PFSK-1 (cell line): Measurements from ENCODE around the gene CPT1B. TPM values are rescaled to one million over a fixed set of nuclear protein-coding genes. Genes with fewer than 3 reads are reported as not detected.

ENCODE experiments used
- FOXP2 ChIP-seq: optimal IDR thresholded peaks from 2 replicates; pipeline ENCODE3; 2011; ENCODE audit warnings: borderline replicate concordance, control low read depth, inconsistent platforms; ENCODE audit not compliant: insufficient read depth; ENCODE audit errors: extremely low read length, extremely low read depth
- POLR2AphosphoS5 ChIP-seq: IDR thresholded peaks from 2 replicates; pipeline ENCODE4 v1.6.1; 2012; ENCODE audit warnings: low read depth, mild to moderate bottlenecking, control low read depth, low read length, moderate library complexity
- SIN3A ChIP-seq: IDR thresholded peaks from 2 replicates; pipeline ENCODE4 v1.6.1; 2012; ENCODE audit warnings: mild to moderate bottlenecking, low read length, moderate library complexity, borderline replicate concordance; ENCODE audit not compliant: insufficient read depth
- TAF1 ChIP-seq: IDR thresholded peaks from 2 replicates; pipeline ENCODE4 v1.6.1; 2012; ENCODE audit warnings: low read length, control low read depth, borderline replicate concordance; ENCODE audit not compliant: insufficient read depth
- polyA plus RNA-seq: library from polyadenylated mRNA; unstranded; fragments of >200 nt; gene quantifications from one replicate; pipeline ENCODE4 v1.2.1, GENCODE V29; 2012; ENCODE audit warnings: low read depth, missing spikeins; ENCODE audit not compliant: insufficient read length
- TF ChIP-seq, protein P1 (sequence below), 2 experiments: IDR thresholded peaks; 2 replicates each; pipeline versions ENCODE4 v1.6.1 to v1.8.0; 2011 to 2012; ENCODE audit warnings: low read depth in 2 of 2, low read length in 2 of 2, control low read depth in 1 of 2, inconsistent platforms in 1 of 2, mild to moderate bottlenecking in 1 of 2, moderate library complexity in 1 of 2; ENCODE audit not compliant: insufficient read depth in 1 of 2

The CPT1B gene
- 41.7 TPM for polyA plus RNA-seq

GRCh38 chr22:50577987-50578775, at the start of gene CPT1B:
TSS of gene CPT1B (minus strand) at chr22:50578427. CDS start at chr22:50577915, 512 bp downstream.
- TF ChIP-seq FOXP2: no peak
- TF ChIP-seq POLR2AphosphoS5: no peak
- TF ChIP-seq, protein P1, sequence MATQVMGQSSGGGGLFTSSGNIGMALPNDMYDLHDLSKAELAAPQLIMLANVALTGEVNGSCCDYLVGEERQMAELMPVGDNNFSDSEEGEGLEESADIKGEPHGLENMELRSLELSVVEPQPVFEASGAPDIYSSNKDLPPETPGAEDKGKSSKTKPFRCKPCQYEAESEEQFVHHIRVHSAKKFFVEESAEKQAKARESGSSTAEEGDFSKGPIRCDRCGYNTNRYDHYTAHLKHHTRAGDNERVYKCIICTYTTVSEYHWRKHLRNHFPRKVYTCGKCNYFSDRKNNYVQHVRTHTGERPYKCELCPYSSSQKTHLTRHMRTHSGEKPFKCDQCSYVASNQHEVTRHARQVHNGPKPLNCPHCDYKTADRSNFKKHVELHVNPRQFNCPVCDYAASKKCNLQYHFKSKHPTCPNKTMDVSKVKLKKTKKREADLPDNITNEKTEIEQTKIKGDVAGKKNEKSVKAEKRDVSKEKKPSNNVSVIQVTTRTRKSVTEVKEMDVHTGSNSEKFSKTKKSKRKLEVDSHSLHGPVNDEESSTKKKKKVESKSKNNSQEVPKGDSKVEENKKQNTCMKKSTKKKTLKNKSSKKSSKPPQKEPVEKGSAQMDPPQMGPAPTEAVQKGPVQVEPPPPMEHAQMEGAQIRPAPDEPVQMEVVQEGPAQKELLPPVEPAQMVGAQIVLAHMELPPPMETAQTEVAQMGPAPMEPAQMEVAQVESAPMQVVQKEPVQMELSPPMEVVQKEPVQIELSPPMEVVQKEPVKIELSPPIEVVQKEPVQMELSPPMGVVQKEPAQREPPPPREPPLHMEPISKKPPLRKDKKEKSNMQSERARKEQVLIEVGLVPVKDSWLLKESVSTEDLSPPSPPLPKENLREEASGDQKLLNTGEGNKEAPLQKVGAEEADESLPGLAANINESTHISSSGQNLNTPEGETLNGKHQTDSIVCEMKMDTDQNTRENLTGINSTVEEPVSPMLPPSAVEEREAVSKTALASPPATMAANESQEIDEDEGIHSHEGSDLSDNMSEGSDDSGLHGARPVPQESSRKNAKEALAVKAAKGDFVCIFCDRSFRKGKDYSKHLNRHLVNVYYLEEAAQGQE (IDR thresholded peaks at IDR 0.05; ENCODE audit: insufficient read depth in 1 of 2, low read depth in 2 of 2, low read length in 2 of 2): no peak
- TF ChIP-seq TAF1: no peak
- no peak for TF ChIP-seq SIN3A

DNA sequence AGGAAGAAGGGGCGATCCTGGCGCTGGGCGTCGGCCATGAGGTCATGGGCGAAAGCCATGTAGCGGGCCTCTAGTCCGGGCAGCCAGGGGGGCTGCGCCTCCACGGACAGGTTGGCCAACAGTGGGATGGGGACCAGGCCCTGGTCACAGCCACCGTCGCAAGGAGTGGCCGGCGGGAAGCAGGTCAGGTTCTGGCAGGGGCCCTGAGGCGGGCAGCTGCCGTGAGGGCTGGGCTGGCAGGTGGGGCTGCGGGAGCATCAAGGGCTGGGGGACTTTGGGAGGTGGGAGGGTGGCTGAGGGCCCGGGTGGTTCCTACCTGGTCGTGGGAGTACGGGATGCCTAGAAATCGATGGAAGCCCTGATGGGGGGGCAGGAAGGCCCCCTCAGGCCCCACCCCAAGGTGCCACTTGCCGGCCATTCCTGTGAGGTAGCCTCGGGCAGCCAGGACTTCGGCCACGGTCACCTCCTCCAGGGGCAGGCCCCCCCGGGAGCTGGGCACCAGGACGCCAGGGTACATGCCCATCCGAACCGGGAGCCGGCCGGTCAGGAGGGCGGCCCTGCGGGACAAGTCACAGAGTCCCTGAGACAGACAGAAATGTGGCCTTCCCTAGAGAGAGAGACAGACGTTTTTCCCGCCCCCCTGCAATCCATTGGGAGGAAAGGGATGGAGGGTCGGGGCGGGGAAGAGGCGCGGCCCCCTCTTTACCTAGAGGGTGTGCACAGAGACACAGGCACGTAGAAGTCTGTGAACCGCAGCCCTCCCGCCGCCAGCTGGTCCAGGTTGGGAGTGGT, 48.8 kb upstream of the CPT1B start:
- TF ChIP-seq POLR2AphosphoS5 (no peak), TAF1 (no peak), FOXP2 (no peak), SIN3A (no peak)
- TF ChIP-seq, protein P1 (IDR thresholded peaks at IDR 0.05; ENCODE audit: insufficient read depth in 1 of 2, low read depth in 2 of 2, low read length in 2 of 2): no peak

GRCh38 chr22:50626314-50626849, 48.2 kb upstream of the CPT1B start:
- TF ChIP-seq POLR2AphosphoS5 (no peak), TAF1 (no peak), SIN3A (no peak), FOXP2 (no peak)
- TF ChIP-seq, protein P1 (IDR thresholded peaks at IDR 0.05; ENCODE audit: insufficient read depth in 1 of 2, low read depth in 2 of 2, low read length in 2 of 2): no peak

DNA sequence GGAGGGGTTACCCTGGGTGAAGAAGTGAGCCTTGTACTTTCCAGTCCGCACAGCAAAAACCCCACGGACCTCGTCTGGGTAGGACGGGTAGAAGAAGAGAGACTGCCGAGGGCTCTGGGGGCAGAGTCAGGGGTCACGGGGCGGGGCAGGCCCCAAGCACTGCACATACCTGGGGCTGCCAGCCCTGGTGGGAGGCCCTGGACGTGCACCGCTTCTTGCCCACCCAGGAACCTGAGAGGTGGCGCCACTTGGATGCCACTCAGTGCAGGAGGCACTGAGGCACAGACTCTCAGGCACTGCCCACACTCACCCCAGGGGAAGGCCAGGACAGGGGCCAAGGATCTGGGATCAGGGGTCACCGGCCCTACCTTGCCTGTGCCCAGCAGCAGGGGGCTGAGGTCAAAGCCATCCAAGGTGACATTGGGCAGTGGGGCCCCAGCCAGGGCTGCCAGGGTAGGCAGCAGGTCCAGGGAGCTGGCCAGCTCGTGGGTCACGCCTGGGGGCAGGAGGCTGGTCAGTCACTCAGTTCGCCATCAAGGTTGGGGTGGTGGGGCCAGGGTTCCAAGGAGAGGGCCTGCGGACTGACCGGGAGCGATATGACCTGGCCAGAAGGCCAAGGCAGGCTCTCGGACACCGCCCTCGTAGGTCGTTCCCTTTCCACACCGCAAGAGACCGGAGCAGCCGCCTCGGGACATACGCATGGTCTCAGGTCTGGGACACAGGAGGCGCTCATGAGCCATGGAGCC, 47.5 kb upstream of the CPT1B start:
- no peak for TF ChIP-seq TAF1
- TF ChIP-seq, protein P1 (IDR thresholded peaks at IDR 0.05; ENCODE audit: insufficient read depth in 1 of 2, low read depth in 2 of 2, low read length in 2 of 2): no peak
- TF ChIP-seq POLR2AphosphoS5: no peak
- TF ChIP-seq SIN3A: no peak
- TF ChIP-seq FOXP2: no peak
